ENCODE data around the gene PLA2G2D. TPM values are rescaled to one million over a fixed set of nuclear protein-coding genes. Genes with fewer than 3 reads are reported as not detected.

PLA2G2D gene
- total RNA-seq, 1 donor from 2014 or later: not detected

- DNase-seq (ENCODE audit: low read depth in 2 of 2): no peak
These were observed 50.6 kb downstream of the PLA2G2D start for GRCh38 chr1:20068722-20069121.

- peak in 1 of 2 donors; percentile 33 for DNase-seq (ENCODE audit: low read depth in 2 of 2)
These were observed 55.5 kb downstream of the PLA2G2D start for GRCh38 chr1:20063861-20064292.

Other genes with a start within 250 kb of the PLA2G2D start
- gene OTUD3, start 237.1 kb downstream of the PLA2G2D start, total RNA-seq: 2.2 and 2.4 TPM in 2 replicates
- not detected in 2 replicates for gene PLA2G2E, start 195.9 kb downstream of the PLA2G2D start, total RNA-seq
- not detected in 2 replicates for gene PLA2G2A, start 139.9 kb downstream of the PLA2G2D start, total RNA-seq
- gene PLA2G5, start 49.3 kb downstream of the PLA2G2D start, total RNA-seq: under 0.01 and 0.25 TPM in 2 replicates
- not detected in 2 replicates for gene PLA2G2F, start 19.8 kb upstream of the PLA2G2D start, total RNA-seq
- gene UBXN10, start 66.6 kb upstream of the PLA2G2D start, total RNA-seq: under 0.01 TPM in 1 of 2 replicates, not detected in the other
- gene PLA2G2C, start 67.0 kb upstream of the PLA2G2D start, total RNA-seq: not detected in 2 replicates
- gene VWA5B1, start 171.3 kb upstream of the PLA2G2D start, total RNA-seq: not detected in 2 replicates